Measurements from ENCODE around the gene PPY. TPM values are rescaled to one million over a fixed set of nuclear protein-coding genes. Genes with fewer than 3 reads are reported as not detected.
"Not testable (repeated sequence)": the region's sequence is repeated elsewhere in the genome, so short reads cannot be mapped to it uniquely, and the experiment has no call there.

Gene PPY, protein sequence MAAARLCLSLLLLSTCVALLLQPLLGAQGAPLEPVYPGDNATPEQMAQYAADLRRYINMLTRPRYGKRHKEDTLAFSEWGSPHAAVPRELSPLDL
- polyA plus RNA-seq (ENCODE audit: insufficient read length in 4 of 4) = under 1 TPM in 2 of 4 donors, not detected in 2; 0.34 to 0.65 TPM

DNA sequence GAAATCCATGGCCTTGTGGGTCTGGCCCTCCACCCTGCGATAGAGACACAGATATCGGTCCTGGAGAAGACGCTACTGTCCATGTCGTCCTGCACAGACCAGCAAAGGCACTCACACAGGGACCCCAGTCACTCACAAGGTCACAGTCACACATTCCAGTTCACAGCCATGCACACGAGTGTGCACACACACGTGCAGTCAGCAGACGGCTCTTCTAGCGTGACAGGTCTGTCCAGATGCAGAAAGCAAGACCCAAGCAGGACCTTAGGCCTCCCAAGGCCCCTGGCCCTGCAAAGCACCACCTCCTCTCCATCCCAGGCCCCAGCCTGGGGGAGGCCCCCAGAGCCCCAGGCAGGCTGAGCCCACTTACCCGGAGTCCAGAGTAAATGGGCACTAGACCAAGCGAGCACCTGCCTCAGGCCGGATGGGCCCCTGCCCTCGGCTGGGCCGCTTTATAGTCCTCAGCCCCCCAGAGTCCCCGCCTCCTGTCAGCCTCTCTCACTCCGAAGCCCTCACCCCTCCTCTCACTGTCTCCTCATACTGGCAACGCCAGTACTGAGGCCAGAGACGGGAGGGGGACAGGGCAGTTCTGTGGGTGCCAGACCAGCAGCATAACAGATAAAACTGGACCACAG, at the start of gene PPY:
TSS of gene PPY (minus strand) at position 426 of the 635 bp plus-strand sequence. CDS start 822 bp downstream, outside the sequence.
- DNase-seq (ENCODE audit: low read depth in 4 of 4, low spot score in 3 of 4) = no peak

DNA sequence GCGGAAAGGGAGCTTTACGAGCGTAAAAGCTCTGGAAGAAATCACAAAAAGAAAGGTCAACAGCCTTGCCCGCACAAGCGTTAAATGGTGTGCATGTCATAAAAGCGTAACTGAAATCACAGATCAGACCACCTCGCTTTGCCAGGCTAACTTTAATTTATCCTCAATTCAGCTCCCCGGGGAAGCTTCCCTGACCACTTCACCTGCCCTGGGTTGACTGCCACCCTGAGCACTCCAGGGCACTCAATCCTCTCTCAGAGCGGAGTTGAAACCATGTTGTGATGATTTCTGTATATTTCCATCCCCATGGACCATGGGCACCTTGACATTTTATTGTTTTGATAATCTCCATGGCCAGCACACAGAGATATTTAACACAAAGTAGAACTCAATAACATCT, 46.0 kb upstream of the PPY start:
- DNase-seq (ENCODE audit: low read depth in 4 of 4, low spot score in 3 of 4) = no peak

DNA sequence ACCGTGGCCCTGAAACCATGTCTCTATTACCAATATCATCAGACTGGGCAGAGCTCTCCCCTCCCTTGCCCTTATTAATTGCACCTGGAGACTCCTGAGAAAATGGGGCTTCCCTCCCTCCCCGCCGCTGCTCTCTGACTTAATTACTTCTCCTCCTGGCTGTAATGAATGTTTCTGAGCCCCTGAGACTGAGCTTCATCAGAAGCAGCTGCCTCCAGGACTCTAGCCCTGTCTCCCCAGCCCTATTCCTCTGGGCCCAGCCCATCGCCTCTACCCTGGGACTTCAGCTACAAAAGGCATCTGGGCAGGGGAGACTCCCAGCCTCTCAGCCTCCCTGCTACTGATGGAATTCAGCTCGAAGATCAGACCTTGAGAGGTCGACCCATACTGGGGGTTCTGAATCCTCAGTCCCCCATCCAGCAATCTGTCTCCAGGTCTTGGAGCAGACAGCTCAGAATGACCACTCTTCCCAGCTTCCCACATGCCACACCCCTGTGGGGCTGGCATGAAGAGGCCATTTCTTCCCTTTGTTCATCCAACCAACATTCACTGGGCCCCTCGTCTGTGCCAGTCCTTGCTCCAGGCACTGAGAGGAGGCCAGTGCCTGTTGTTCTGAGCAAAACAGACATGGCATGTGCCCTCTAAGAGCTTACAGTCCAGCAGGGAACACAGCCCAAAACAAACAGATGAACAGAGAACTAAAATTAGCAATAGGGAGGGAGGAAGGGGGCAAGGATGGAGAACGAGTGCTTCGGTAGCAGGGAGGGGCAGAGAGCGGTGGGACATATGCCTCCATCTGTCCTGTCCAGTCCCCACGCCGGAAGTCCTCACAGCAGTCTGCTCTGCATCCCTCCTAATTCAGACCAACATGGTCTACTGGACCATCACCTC, 45.1 kb upstream of the PPY start:
- DNase-seq (ENCODE audit: low read depth in 4 of 4, low spot score in 3 of 4) = no peak

DNA sequence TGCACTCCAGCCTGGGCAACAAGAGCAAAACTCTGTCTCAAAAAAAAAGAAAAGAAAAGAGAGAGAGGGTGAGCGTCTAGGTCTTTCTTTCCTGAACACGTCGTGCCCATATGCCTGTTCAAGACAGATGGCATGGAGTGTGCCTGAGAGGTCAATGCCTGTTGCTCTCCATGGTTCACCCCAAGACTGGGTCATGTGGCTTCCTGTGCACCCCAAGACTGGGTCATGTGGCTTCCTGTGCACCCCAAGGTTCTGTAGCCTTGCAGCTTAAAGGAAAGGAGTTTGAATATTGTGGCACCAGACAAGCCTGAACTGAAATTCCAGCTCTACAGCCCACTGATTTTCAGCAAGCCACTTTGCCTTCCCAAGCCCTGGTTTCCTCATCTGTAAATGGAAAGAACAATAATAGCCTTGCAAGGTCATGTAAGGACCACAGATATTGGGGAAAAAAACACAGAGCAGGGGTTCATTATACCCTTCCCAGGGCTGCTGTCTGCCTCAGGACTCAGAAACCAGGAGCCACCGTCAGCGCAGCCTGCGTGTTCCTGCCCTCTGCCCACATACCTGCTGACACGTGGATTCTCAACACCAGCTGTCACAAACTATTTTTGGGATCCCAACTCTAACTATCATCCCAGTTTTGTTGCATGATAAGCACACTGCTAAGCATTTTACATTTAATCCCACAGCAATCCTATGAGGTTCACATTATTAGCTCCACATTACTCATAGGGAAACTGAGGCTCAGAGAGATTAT, 44.1 kb upstream of the PPY start:
- DNase-seq (ENCODE audit: low read depth in 4 of 4, low spot score in 3 of 4) = no peak

DNA sequence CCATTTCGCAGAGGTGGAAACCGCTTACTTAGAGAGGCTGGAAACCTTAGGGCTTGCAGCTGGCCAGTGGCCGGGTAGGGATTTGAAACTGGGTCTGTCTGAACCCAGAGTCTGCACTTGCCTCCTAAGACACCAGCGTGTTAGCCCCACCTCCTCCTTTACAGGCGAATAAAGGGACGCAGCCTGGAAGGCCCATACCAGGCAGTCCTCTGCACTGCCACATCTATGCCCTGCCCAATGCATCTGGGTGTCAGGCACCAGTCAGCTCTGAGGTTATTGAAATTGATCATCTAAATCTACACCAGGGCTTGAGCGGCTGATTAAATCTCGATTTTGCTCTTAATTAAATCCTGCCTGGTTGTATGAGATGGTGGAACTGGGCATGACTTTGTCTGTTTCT, 42.2 kb upstream of the PPY start:
- DNase-seq (ENCODE audit: low read depth in 4 of 4, low spot score in 3 of 4) = no peak

DNA sequence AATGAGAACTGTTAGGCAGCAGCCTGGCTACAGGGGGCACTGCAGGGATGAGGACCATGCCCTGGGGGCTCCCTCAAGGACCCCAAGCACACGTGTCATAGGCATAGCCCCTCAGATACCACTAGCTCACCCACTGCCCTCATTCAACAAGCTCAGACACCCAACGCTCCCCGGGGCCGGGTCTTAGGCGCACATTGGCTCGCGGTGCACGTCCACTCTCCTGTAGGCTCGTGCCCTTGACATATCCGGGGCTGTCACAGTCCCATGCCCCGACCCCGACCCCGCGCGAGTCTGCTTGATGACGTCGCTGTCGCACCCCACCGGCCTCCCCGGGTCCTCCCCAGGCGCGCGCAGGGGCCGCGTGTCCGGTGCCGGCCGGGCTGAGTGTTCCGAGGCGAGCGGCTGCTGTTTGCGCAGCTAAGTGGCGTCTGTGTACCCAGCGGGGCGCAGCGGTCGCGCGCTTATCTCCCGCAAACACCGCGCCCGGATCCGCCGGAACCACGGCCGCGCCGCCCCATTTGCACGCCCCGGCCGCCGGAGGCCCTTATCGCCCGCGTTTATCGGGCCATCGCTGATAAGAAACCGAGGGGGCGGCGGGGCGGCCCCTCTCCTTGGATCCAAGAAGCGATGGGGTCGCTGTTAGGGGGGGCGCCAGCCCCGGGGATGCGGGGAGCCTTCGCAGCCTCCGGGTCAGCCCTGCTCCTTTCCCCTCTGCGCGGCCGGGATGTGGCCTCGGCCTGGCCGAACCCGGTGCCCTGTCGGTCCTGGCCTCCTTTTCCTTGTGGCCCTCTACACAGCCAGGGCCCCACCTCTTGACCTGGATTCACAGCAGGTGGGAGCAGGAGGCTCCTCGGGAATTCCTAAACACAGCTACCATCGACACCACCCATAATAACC, 41.5 kb upstream of the PPY start:
- DNase-seq (ENCODE audit: low read depth in 4 of 4, low spot score in 3 of 4) = no peak

DNA sequence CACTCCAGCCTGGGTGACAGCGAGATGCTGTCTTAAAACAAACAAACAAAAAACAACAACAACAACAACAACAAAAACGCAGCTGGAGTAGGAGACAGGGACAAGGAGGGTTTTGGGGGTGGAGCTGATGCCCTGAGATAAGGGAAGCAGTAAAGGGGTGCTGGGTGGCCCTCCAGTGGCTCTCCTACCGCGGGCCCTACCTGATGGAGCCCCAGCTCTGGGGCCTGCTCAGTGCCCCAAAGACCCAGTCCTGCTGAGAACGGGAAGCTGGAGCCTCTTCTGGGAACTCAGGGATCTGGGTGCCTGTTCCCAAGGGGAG, 40.9 kb upstream of the PPY start:
- DNase-seq (ENCODE audit: low read depth in 4 of 4, low spot score in 3 of 4) = no peak

DNA sequence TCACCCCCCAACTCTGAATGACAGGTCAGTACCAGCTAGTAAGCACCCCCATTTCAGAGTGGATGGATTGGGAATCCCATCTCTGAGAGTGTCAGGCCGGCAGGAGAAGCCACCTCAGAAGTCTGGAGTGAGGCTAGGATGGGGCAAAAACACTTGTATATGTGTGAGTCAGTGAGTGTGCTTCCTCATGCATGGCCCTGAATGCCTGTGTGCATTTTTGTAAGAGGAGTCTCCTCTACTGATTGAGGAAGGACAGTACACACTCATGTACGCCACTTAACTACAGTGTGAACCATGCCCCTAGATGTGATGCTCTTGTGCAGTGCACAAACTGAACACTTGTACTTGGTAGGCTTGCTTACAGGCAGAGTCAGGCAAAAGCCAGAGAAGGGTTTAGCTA, 39.9 kb upstream of the PPY start:
- DNase-seq (ENCODE audit: low read depth in 4 of 4, low spot score in 3 of 4) = no peak

DNA sequence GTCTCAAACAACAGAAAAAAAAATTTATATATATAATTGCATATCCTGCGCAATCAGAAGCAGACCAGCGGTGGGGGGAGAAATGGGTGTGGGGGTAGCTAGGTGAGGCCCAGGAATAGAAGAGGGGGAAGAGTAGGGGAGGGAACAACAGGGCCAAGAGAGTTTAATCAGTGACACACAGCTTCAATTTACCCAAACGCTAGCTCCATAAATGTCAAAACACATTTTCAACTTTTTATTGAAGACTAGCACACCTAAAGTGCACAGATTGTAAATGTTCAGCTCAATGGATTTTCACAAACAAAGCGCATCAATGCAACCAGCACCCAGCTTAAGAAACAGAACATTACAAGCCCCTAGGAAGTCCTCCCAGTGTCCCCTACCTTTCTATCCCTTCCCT, 37.4 kb upstream of the PPY start:
- DNase-seq (ENCODE audit: low read depth in 4 of 4, low spot score in 3 of 4) = no peak

DNA sequence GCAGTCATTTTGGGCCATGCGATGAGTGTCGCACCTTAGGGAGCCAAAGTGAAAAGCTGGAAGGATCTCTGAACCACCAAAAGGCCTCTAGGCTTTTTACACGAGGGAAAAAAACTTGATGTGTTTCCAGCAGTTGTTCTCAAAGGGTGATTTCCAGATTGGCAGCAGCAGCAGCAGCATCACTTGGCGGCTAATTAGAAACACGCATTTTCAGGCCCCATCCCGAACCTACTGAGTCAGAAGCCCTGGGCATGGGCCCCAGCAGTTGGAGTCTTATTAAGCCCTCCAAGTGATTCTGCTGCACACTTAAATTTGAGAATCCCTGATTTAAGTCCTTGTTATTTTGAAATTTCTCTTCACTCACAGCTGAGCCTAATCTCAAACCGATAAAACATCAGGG, 36.7 kb upstream of the PPY start:
- no peak for DNase-seq (ENCODE audit: low read depth in 4 of 4, low spot score in 3 of 4)

DNA sequence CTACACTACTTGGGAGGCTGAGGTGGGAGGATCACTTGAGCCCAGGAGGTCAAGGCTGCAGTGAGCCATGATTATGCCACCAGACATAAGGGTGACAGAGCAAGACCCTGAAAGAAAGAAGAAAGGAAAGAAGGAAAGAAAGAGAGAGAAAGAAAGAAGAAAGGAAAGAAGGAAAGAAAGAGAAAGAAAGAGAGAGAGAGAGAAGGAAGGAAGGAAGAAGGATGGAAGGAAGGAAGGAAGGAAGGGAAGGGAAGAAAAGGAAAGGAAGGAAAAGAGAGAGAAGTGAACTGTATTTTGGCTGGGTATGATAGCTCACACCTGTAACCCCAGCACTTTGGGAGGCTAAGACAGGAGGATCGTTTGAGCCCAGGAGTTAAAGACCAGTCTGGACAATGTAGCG, 35.8 kb upstream of the PPY start:
- no peak for DNase-seq (ENCODE audit: low read depth in 4 of 4, low spot score in 3 of 4)

DNA sequence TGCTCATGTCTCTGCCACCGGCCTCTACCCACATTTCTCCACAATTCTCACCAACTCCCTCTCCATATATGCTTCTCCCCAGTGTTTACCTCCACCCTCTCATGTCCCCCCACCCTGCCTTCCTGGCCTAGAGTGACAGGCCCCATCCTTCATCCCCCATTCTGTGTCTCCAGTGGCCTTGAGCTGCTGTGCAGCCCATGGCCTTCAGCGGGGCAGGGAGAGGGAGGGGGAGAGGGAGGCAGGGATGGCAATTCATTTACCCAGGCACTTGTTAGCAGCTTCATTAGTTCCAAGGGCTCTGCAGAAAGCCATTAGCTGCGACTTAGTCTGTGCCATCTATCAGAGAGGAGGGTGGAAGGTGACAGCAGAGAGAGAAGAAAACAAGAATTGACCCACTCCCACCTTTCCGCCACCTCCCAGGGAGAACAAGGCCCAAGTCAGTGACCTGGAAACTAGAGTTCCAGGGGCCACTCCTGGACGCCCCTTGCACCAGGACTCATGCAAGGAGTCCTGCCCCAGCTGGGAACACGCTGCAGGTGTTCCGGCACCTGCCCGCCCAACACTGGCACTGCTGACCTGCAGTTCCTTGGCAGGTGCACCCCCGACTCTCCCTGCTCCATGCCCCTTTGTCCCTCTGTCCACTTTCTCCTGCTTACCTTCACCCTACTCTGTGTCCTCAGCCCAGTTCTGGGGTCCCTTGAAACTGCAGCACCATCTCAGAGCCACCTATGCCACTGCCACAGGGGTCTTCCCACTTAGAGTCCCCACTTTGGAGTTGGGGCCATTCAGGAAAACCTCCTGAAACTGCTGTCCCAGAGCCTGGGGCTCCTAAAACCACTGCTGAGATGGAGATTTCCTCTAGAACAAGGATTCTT, 34.9 kb upstream of the PPY start:
- no peak for DNase-seq (ENCODE audit: low read depth in 4 of 4, low spot score in 3 of 4)

DNA sequence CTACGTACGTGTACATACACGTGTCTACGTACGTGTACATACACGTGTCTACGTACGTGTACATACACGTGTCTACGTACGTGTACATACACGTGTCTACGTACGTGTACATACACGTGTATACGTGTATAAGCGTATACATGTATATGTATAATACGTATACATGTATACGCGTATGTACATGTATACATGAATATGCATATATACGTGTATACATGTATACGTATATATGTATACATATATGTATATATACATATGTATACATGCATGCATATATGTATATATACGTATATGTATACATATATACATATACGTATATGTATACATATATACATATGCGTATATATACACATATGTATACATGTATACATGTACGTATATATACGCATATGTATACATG, 33.6 kb upstream of the PPY start:
- DNase-seq (ENCODE audit: low read depth in 4 of 4, low spot score in 3 of 4) = no peak

DNA sequence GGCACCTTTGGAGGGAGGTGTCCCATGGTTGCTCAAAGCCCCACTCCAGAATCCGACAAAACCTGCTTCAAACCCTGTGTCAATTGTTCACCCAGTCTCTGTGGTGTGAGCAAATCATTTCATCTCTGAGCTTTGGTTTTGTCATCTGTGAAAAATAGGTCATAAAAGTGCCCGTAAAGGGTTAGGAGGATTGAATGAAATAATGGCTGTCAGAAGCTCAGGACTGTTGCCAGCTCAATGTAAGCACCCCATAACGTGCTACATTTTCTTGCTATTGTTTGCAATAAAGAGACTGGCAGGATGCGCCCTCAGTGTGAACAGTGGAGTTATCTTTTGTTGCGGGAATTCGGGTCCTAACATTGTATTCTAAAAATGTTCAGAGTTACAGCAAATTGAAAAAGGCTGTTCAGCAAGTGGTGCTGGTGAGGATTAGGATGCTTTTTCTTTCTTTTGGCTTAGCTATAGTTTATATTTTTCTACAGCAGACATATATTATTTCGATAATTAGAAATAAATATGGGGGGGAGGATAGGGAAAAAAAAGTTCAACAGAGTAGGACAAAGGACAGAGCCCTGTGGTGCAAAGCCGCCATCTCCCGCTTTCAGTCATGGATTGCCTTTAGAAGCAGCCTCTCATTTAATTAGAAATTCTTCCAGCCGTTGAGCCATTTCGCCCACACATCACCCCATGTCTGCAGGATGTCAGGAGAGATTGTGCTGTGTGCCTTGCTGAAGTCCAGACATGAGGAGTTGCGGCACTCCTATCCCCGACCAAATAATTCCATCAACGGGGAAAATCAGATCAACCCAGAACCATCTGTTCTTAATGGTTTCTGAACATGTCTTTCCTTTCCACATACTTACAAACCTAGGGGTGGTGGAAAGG, 32.3 kb upstream of the PPY start:
- DNase-seq (ENCODE audit: low read depth in 4 of 4, low spot score in 3 of 4) = no peak

DNA sequence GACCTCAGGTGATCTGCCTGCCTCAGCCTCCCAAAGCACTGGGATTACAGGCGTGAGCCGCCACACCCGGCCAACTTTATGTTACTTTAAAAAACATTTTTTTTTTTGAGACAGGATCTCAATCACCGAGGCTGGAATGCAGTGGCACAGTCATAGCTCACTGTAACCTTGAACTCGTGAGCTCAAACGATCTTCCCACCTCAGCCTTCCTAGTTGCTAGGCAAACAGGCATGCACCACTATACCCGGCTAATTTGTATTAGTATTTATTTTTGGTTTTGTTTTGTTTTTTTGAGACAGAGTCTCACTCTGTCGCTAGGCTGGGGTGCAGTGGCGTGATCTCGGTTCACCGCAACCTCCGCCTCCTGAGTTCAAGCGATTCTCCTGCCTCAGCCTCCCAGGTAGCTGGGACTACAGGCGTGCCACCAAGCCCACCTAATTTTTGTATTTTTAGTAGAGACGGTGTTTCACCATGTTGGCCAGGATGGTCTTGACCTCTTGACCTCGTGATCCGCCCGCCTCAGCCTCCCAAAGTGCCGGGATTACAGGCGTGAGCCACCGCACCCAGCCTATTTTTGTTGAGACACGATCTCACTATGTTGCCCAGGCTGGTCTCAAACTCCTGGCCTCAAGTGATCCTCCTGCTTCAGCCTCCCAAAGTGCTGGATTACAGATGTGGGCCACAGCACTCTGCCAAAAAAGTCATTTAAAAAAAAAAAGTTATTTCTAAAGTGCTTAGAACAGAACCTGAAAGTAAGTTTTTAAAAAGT, 30.4 kb upstream of the PPY start:
- DNase-seq (ENCODE audit: low read depth in 4 of 4, low spot score in 3 of 4) = not testable (repeated sequence)

DNA sequence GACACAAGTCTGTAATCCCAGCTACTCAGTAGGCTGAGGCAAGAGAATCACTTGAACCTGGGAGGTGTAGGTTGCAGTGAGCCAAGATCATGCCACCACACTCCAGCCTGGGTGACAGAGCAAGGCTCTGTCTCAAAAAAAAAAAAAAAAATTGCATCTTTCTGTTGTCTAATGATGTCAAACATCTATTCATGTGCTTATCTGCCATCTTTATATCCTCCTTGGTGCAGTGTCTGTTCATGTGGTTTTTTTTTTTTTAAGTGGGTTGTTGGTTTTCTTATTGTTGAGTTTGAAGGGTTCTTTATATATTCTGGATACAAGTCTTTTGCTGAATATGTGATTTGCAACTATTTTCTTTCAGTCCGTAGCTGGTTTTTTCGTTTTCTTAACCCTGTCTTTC, 29.2 kb upstream of the PPY start:
- not testable (repeated sequence) for DNase-seq (ENCODE audit: low read depth in 4 of 4, low spot score in 3 of 4)

DNA sequence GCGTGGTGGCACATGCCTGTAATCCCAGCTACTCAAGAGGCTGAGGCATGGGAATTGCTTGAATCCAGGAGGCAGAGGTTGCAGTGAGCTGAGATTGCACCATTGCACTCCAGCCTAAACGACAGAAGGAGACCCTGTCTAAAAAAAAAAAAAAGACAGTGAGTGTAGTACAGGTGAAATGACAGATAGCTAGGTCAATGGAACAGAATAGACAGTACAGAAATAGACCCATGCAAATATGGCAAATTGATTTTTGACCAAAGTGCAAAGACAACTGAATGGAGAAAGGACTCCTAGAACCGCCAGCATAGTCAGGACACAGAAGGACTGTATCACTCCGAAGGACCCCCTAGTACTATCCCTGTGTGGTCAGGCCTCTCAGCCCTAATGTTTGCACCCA, 28.1 kb upstream of the PPY start:
- no peak for DNase-seq (ENCODE audit: low read depth in 4 of 4, low spot score in 3 of 4)
